Type B pancreatic cell (in vitro differentiated cells): ENCODE measurements around the gene ADCY5. TPM values are rescaled to one million over a fixed set of nuclear protein-coding genes. Genes with fewer than 3 reads are reported as not detected.

ENCODE experiments used
- DNase-seq: peaks from one replicate; pipeline ENCODE4 v3.0.0; 2021; ENCODE audit warnings: mixed read lengths; ENCODE audit not compliant: unreplicated experiment; ENCODE audit errors: extremely low spot score
- H3K27ac Mint-ChIP-seq: 2 replicates; pipeline ENCODE4 v1.8.0; 2021; ENCODE audit warnings: mild to moderate bottlenecking, mixed read lengths
- H3K27me3 Mint-ChIP-seq: 2 replicates; pipeline ENCODE4 v1.8.0; 2021; ENCODE audit warnings: mixed read lengths
- H3K36me3 Mint-ChIP-seq: 2 replicates; pipeline ENCODE4 v1.8.0; 2021; ENCODE audit warnings: mixed read lengths
- H3K4me1 Mint-ChIP-seq: one replicate; pipeline ENCODE4 v1.8.0; 2021; ENCODE audit warnings: mixed read lengths; ENCODE audit not compliant: unreplicated experiment
- H3K4me3 Mint-ChIP-seq: 2 replicates; pipeline ENCODE4 v1.8.0; 2021; ENCODE audit warnings: mild to moderate bottlenecking, mixed read lengths
- H3K9me3 Mint-ChIP-seq: 2 replicates; pipeline ENCODE4 v1.8.0; 2021; ENCODE audit warnings: mixed read lengths
- total RNA-seq: library from RNA; stranded (reverse); gene quantifications from 2 replicates; pipeline ENCODE4 v1.2.1, GENCODE V29; 2021; ENCODE audit warnings: low replicate concordance
- TF ChIP-seq, protein P1 (sequence below): fragments of 200-600 bp; sonication (generic); conservative IDR thresholded peaks from 2 replicates; pipeline ENCODE4 v1.5.0; 2021; ENCODE audit warnings: antibody characterized with exemption, mild to moderate bottlenecking

ADCY5 gene
- total RNA-seq, 1 donor from 2014 or later = 9.1 TPM

DNA sequence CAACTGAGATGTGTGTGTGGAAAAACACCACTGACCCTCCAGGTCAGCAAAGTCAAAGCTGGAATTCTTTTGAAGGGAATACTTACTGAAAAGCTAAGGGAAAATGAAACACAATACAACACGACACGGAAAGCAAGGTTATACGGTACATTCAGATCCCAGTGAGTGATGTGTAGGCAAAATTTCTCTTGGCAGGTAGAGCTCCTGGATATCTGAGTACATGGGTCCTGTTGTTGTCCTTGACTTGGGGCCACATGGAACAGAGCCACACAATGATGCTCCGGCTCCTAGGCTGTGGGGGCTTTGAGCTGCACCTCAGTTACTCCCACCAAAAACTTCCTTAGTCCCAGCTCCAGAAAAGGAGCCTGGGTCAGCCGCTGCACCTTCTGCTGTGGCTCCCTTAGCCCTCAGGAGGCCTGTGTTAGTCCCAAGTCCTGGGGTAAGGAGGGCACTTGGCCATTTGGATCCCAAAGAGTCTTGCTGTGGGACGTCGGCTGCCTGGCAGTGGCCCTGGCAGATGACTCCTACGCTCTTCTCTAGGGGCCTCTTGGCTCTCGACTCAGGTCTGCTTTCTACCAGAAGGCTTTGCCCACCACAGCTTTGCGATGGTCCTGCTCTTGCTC lies 95.6 kb downstream of the ADCY5 start:
- no peak for DNase-seq
- Mint-ChIP-seq H3K4me1 (peaks cover 14% of the 10 kb centered on the region), H3K36me3 (no peaks in the 10 kb centered on the region), H3K9me3 (no peaks in the 10 kb centered on the region), H3K27ac (no peak overlapping the region), H3K27me3 (peaks cover 8% of the 10 kb centered on the region), H3K4me3 (no peak overlapping the region)
- TF ChIP-seq, protein P1, sequence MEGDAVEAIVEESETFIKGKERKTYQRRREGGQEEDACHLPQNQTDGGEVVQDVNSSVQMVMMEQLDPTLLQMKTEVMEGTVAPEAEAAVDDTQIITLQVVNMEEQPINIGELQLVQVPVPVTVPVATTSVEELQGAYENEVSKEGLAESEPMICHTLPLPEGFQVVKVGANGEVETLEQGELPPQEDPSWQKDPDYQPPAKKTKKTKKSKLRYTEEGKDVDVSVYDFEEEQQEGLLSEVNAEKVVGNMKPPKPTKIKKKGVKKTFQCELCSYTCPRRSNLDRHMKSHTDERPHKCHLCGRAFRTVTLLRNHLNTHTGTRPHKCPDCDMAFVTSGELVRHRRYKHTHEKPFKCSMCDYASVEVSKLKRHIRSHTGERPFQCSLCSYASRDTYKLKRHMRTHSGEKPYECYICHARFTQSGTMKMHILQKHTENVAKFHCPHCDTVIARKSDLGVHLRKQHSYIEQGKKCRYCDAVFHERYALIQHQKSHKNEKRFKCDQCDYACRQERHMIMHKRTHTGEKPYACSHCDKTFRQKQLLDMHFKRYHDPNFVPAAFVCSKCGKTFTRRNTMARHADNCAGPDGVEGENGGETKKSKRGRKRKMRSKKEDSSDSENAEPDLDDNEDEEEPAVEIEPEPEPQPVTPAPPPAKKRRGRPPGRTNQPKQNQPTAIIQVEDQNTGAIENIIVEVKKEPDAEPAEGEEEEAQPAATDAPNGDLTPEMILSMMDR = no peak

DNA sequence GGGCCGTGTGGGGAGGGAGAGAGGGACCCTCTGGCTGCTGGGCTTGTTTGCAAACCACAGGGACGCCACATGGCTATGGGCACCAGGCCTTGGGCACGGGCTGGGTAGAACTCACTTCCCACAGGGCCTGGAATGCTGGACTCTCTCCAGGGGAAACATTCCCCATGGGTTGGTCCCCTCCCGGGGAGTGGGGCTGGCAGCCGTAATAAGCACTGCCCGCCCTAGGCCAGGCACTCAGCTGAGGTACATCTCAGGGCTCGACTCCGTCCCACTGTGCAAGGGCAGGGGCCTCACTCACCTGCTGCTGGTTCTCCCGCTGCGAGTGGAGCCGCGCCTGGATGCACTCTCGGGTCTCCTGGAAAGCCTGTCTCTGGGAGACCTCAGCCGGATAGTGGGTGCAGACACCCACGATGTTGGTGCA lies 96.7 kb downstream of the ADCY5 start:
- DNase-seq = no peak
- Mint-ChIP-seq H3K9me3 (no peaks in the 10 kb centered on the region), H3K4me3 (no peak overlapping the region), H3K36me3 (no peaks in the 10 kb centered on the region), H3K27me3 (peaks cover 8% of the 10 kb centered on the region), H3K27ac (no peak overlapping the region), H3K4me1 (peaks cover 14% of the 10 kb centered on the region)
- TF ChIP-seq, protein P1 = no peak

DNA sequence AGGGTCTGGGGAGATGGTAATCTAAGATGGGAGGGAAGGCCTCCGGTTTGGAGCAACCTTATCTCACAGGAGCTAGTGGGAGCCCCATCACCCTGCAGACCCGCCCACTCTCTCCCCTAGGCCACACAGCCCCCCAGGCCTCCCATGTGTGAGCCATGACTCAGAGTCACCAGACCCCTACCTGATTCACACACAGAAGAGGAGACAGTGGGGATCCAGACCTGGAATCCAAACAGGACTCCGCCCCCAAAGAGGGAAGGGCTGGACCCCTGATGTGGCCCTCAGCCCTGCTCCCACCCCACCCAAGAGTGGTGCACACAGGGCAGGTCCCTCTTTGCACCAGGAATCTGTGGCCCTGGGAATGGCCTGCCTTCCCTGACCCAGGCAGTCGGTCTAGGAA lies 97.4 kb downstream of the ADCY5 start:
- no peak overlapping the region for H3K27ac Mint-ChIP-seq
- TF ChIP-seq, protein P1 = no peak
- no peaks in the 10 kb centered on the region for H3K36me3 Mint-ChIP-seq
- H3K4me3 Mint-ChIP-seq = no peak overlapping the region
- peaks cover 8% of the 10 kb centered on the region for H3K27me3 Mint-ChIP-seq
- no peak for DNase-seq
- no peaks in the 10 kb centered on the region for H3K9me3 Mint-ChIP-seq
- peaks cover 14% of the 10 kb centered on the region for H3K4me1 Mint-ChIP-seq

DNA sequence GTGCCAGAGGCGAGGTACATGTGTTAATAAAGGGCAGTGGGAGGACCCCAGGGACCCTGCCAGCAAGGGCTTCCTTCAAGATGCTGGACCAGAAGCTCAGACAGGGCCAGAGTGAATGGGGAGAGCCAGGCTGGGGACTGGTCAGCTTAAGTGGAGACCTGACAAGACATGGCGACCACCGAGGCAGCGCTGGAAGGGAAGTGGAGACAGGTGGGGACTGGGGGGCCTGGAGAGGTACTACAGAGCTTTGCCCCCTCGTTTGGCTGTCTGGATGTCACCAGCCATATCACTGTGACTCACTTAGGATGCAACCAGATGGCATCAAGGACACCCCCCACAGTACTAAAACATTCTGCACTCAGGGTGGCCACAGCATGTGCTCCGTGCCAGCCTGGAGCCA lies 97.9 kb downstream of the ADCY5 start:
- Mint-ChIP-seq H3K4me1 (peaks cover 14% of the 10 kb centered on the region), H3K4me3 (no peak overlapping the region), H3K9me3 (no peaks in the 10 kb centered on the region), H3K36me3 (no peaks in the 10 kb centered on the region), H3K27ac (no peak overlapping the region), H3K27me3 (peaks cover 8% of the 10 kb centered on the region)
- TF ChIP-seq, protein P1 = no peak
- no peak for DNase-seq

- Mint-ChIP-seq H3K9me3 (no peaks in the 10 kb centered on the region), H3K4me3 (no peak overlapping the region), H3K36me3 (no peaks in the 10 kb centered on the region), H3K27ac (peak overlapping the region; percentile 41), H3K4me1 (peaks cover 25% of the 10 kb centered on the region), H3K27me3 (peaks cover 8% of the 10 kb centered on the region)
- DNase-seq = no peak
- TF ChIP-seq, protein P1 = no peak
Observed at GRCh38 chr3:123349566-123350435, 99.1 kb downstream of the ADCY5 start.
